ENCODE results near the gene TSPAN16.
"Not testable (repeated sequence)": the region's sequence is repeated elsewhere in the genome, so short reads cannot be mapped to it uniquely, and the experiment has no call there.

The TSPAN16 gene

GRCh38 chr19:11342429-11342828 is 46.5 kb downstream of the TSPAN16 start:
- DNase-seq (ENCODE audit: low read depth in 2 of 3, low spot score in 2 of 3), result no peak

- DNase-seq (ENCODE audit: low read depth in 2 of 3, low spot score in 2 of 3), result no peak
Observed at GRCh38 chr19:11345122-11345803, 49.3 kb downstream of the TSPAN16 start.

- DNase-seq (ENCODE audit: low read depth in 2 of 3, low spot score in 2 of 3), result peak; percentile 77 to 90 (median 82)
Observed at GRCh38 chr19:11346104-11346940, 50.4 kb downstream of the TSPAN16 start, which contains the start of the genes CCDC159 and TMEM205. TSS of gene CCDC159 (plus strand) at chr19:11346519. CDS start at chr19:11346607, 88 bp downstream. TSS of gene TMEM205 (minus strand) at chr19:11346268. CDS start at chr19:11345619, 649 bp downstream.

GRCh38 chr19:11347546-11348039 is 51.6 kb downstream of the TSPAN16 start:
- no peak for DNase-seq (ENCODE audit: low read depth in 2 of 3, low spot score in 2 of 3)

- no peak for DNase-seq (ENCODE audit: low read depth in 2 of 3, low spot score in 2 of 3)
Observed at GRCh38 chr19:11349171-11349570, 53.2 kb downstream of the TSPAN16 start.

GRCh38 chr19:11354102-11354501 is 58.1 kb downstream of the TSPAN16 start:
- DNase-seq (ENCODE audit: low read depth in 2 of 3, low spot score in 2 of 3), result not testable (repeated sequence)

GRCh38 chr19:11355160-11356073 is 59.5 kb downstream of the TSPAN16 start, which contains the start of gene PLPPR2:
TSS of gene PLPPR2 (plus strand) at chr19:11355432. CDS start at chr19:11357674, 2,242 bp downstream.
- DNase-seq (ENCODE audit: low read depth in 2 of 3, low spot score in 2 of 3), result peak; percentile 51 to 71 (median 58)

GRCh38 chr19:11356074-11356397 is 60.1 kb downstream of the TSPAN16 start:
- no peak for DNase-seq (ENCODE audit: low read depth in 2 of 3, low spot score in 2 of 3)

- DNase-seq (ENCODE audit: low read depth in 2 of 3, low spot score in 2 of 3), result no peak
Observed at GRCh38 chr19:11356676-11357550, 61.0 kb downstream of the TSPAN16 start.

- no peak for DNase-seq (ENCODE audit: low read depth in 2 of 3, low spot score in 2 of 3)
Observed at GRCh38 chr19:11359421-11359820, 63.5 kb downstream of the TSPAN16 start.

- DNase-seq (ENCODE audit: low read depth in 2 of 3, low spot score in 2 of 3), result no peak
Observed at GRCh38 chr19:11361037-11361770, 65.2 kb downstream of the TSPAN16 start.

- no peak for DNase-seq (ENCODE audit: low read depth in 2 of 3, low spot score in 2 of 3)
Observed at GRCh38 chr19:11361771-11362731, 66.1 kb downstream of the TSPAN16 start.

- DNase-seq (ENCODE audit: low read depth in 2 of 3, low spot score in 2 of 3), result no peak
Observed at GRCh38 chr19:11363881-11364280, 67.9 kb downstream of the TSPAN16 start.

GRCh38 chr19:11364296-11364904 is 68.4 kb downstream of the TSPAN16 start:
- DNase-seq (ENCODE audit: low read depth in 2 of 3, low spot score in 2 of 3), result no peak

GRCh38 chr19:11364935-11365334 is 69.0 kb downstream of the TSPAN16 start:
- no peak for DNase-seq (ENCODE audit: low read depth in 2 of 3, low spot score in 2 of 3)
